ENCODE data around the gene CYP2J2. TPM values are rescaled to one million over a fixed set of nuclear protein-coding genes. Genes with fewer than 3 reads are reported as not detected.
"Not testable (repeated sequence)": the region's sequence is repeated elsewhere in the genome, so short reads cannot be mapped to it uniquely, and the experiment has no call there.

Gene CYP2J2
- polyA plus RNA-seq, 1 donor (not counting 4 experiments of a cell fraction or from before 2014, with no cell fraction given): 6.7 TPM

DNA sequence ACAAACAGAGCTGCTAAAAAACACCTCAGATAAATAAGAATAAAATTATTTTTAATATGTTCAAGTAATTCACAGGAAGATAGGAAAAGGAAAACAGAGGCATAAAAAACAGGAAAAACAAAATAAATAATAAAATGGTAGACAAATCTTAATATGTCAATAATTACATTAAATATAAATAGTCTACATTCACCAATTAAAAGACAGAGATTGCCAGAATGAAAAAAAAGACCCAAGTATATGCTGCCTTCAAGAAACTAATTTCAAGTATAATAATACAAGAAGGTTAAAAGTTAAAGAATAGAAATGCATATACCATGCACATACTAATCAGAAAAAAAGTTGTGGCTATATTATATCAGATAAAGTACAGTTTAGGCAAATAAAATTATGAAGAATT, 1.9 kb downstream of the CYP2J2 start:
- no peak for FAIRE-seq
- H3K79me2 ChIP-seq (ENCODE audit: control insufficient read depth, insufficient read depth, low read length): no peaks in the 10 kb centered on the region

DNA sequence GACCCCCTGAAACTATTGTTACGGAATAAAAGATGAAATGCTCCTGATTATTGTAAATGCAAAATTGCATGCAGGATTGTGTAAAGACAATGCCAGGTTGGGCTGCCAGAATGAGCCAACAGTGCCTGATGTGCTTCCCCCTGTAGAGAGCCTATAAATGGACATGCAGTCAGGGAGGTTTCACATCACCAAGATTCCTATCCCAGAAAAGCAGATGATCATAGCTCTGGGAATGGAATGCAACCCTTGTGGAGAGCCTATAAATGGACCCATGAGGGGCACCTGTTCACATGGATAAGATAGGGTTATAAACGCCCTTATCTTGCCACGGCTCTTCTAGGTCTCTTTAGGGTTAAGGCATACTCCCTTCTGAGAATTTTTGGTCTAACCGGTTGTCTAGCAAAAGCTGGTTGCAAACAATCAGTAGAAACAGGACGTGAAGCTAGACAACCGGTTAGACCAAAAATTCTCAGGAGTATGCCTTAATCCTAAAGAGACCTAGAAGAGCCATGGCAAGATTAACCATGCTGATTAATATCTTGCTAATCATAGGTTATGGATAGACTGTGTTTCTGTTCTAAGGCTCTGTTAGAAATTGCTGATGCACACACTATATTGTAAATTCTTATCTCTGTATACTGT, 5.2 kb downstream of the CYP2J2 start:
- H3K9ac ChIP-seq (ENCODE audit: control insufficient read depth, extremely low read depth, insufficient read depth, low read length); FAIRE-seq; H3K36me3 ChIP-seq (ENCODE audit: control insufficient read depth in 2 of 2, extremely low read depth in 1 of 2, insufficient read depth in 2 of 2, low read length in 2 of 2); H2AFZ ChIP-seq (ENCODE audit: control insufficient read depth, low read length); H3K27me3 ChIP-seq (ENCODE audit: control insufficient read depth, extremely low read depth, insufficient read depth, low read length); H3K4me1 ChIP-seq (ENCODE audit: control insufficient read depth, extremely low read depth, insufficient read depth, low read length); DNase-seq (ENCODE audit: low read depth, low spot score); H3K27ac ChIP-seq (ENCODE audit: control insufficient read depth, insufficient read depth, low read length); H3K4me3 ChIP-seq (ENCODE audit: control insufficient read depth in 2 of 3, extremely low read depth in 1 of 3, insufficient read depth in 2 of 3, low read depth in 1 of 3, low read length in 3 of 3); H3K4me2 ChIP-seq (ENCODE audit: control insufficient read depth, extremely low read depth, insufficient read depth, low read depth, low read length); H3K9me3 ChIP-seq (ENCODE audit: control insufficient read depth, low read depth, low read length); dilution Hi-C loops (cut with MboI; ENCODE audit: extremely low pct_ligation_motif_present, low sequenced_read_pairs); H4K20me1 ChIP-seq (ENCODE audit: control insufficient read depth, extremely low read depth, insufficient read depth, low read length); H3K79me2 ChIP-seq (ENCODE audit: control insufficient read depth, insufficient read depth, low read length); H3K9me1 ChIP-seq (ENCODE audit: control insufficient read depth, extremely low read depth, insufficient read depth, low read length): not testable (repeated sequence)

More for the DNA sequence above, 1.9 kb downstream of the CYP2J2 start:
- no peak overlapping the region for H3K4me3 ChIP-seq (ENCODE audit: control insufficient read depth in 2 of 3, extremely low read depth in 1 of 3, insufficient read depth in 2 of 3, low read depth in 1 of 3, low read length in 3 of 3)
- TF ChIP-seq, protein P1, sequence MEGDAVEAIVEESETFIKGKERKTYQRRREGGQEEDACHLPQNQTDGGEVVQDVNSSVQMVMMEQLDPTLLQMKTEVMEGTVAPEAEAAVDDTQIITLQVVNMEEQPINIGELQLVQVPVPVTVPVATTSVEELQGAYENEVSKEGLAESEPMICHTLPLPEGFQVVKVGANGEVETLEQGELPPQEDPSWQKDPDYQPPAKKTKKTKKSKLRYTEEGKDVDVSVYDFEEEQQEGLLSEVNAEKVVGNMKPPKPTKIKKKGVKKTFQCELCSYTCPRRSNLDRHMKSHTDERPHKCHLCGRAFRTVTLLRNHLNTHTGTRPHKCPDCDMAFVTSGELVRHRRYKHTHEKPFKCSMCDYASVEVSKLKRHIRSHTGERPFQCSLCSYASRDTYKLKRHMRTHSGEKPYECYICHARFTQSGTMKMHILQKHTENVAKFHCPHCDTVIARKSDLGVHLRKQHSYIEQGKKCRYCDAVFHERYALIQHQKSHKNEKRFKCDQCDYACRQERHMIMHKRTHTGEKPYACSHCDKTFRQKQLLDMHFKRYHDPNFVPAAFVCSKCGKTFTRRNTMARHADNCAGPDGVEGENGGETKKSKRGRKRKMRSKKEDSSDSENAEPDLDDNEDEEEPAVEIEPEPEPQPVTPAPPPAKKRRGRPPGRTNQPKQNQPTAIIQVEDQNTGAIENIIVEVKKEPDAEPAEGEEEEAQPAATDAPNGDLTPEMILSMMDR (optimal IDR thresholded peaks at IDR 0.05 in 1 of 3, IDR thresholded peaks at IDR 0.05 in 1 of 3, conservative IDR thresholded peaks at IDR 0.05 in 1 of 3; ENCODE audit: extremely low read depth in 1 of 3, insufficient read depth in 2 of 3, low read length in 3 of 3): no peak
- TF ChIP-seq EZH2 (IDR thresholded peaks at IDR 0.05; ENCODE audit: low read length): no peak
- no peak overlapping the region for H2AFZ ChIP-seq (ENCODE audit: control insufficient read depth, low read length)
- dilution Hi-C loops (cut with MboI; ENCODE audit: extremely low pct_ligation_motif_present, low sequenced_read_pairs): no loop called here
- peaks cover 4% of the 10 kb centered on the region for H3K4me1 ChIP-seq (ENCODE audit: control insufficient read depth, extremely low read depth, insufficient read depth, low read length)
- H3K4me2 ChIP-seq (ENCODE audit: control insufficient read depth, extremely low read depth, insufficient read depth, low read depth, low read length): no peak overlapping the region
- H3K27ac ChIP-seq (ENCODE audit: control insufficient read depth, insufficient read depth, low read length): no peak overlapping the region
- H3K9me3 ChIP-seq (ENCODE audit: control insufficient read depth, low read depth, low read length): no peaks in the 10 kb centered on the region
- H3K9ac ChIP-seq (ENCODE audit: control insufficient read depth, extremely low read depth, insufficient read depth, low read length): no peak overlapping the region
- H3K36me3 ChIP-seq (ENCODE audit: control insufficient read depth in 2 of 2, extremely low read depth in 1 of 2, insufficient read depth in 2 of 2, low read length in 2 of 2): no peaks in the 10 kb centered on the region
- no peak for DNase-seq (ENCODE audit: low read depth, low spot score)
- H3K27me3 ChIP-seq (ENCODE audit: control insufficient read depth, extremely low read depth, insufficient read depth, low read length): peaks cover 9% of the 10 kb centered on the region
- no peaks in the 10 kb centered on the region for H4K20me1 ChIP-seq (ENCODE audit: control insufficient read depth, extremely low read depth, insufficient read depth, low read length)
- H3K9me1 ChIP-seq (ENCODE audit: control insufficient read depth, extremely low read depth, insufficient read depth, low read length): no peaks in the 10 kb centered on the region

DNA sequence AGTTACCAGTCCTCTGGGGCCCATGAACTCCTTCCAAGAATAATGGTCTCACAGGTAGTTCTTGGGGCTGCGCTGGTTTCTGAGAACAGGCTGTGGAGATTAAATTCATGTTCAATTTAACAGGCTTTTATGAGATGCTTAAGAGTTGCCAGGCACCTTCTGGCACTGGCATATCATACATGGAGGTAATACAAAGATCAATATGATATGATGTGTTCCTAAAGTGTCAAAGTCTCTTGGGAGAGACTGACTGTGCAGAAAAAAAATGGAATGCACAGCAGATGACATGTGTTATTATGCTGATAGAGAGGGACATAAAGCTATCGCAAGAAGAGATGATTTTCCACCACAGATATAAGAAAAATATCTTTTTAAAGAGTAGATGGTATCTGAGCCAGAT, 6.8 kb downstream of the CYP2J2 start:
- Histone ChIP-seq H3K79me2 (ENCODE audit: control insufficient read depth, insufficient read depth, low read length) (no peaks in the 10 kb centered on the region), H3K4me2 (ENCODE audit: control insufficient read depth, extremely low read depth, insufficient read depth, low read depth, low read length) (no peak overlapping the region), H3K9me1 (ENCODE audit: control insufficient read depth, extremely low read depth, insufficient read depth, low read length) (no peaks in the 10 kb centered on the region), H3K4me1 (ENCODE audit: control insufficient read depth, extremely low read depth, insufficient read depth, low read length) (peaks cover 14% of the 10 kb centered on the region), H3K9ac (ENCODE audit: control insufficient read depth, extremely low read depth, insufficient read depth, low read length) (no peak overlapping the region), H3K27me3 (ENCODE audit: control insufficient read depth, extremely low read depth, insufficient read depth, low read length) (no peaks in the 10 kb centered on the region), H3K36me3 (ENCODE audit: control insufficient read depth in 2 of 2, extremely low read depth in 1 of 2, insufficient read depth in 2 of 2, low read length in 2 of 2) (no peaks in the 10 kb centered on the region), H3K9me3 (ENCODE audit: control insufficient read depth, low read depth, low read length) (no peaks in the 10 kb centered on the region), H2AFZ (ENCODE audit: control insufficient read depth, low read length) (no peak overlapping the region), H3K4me3 (ENCODE audit: control insufficient read depth in 2 of 3, extremely low read depth in 1 of 3, insufficient read depth in 2 of 3, low read depth in 1 of 3, low read length in 3 of 3) (no peak overlapping the region), H4K20me1 (ENCODE audit: control insufficient read depth, extremely low read depth, insufficient read depth, low read length) (no peaks in the 10 kb centered on the region), H3K27ac (ENCODE audit: control insufficient read depth, insufficient read depth, low read length) (no peak overlapping the region)
- dilution Hi-C loops (cut with MboI; ENCODE audit: extremely low pct_ligation_motif_present, low sequenced_read_pairs): no loop called here
- FAIRE-seq (no peak), DNase-seq (ENCODE audit: low read depth, low spot score) (no peak)
- no peak for TF ChIP-seq EZH2 (IDR thresholded peaks at IDR 0.05; ENCODE audit: low read length)

Data from keratinocyte (primary cell).